Prostate gland (tissue), 2 donors: ENCODE measurements around the gene EHMT1. TPM values are rescaled to one million over a fixed set of nuclear protein-coding genes. Genes with fewer than 3 reads are reported as not detected.

Source experiments
- DNase-seq: peaks from one replicate; pipeline ENCODE4 v3.0.0-alpha.2; 2019; ENCODE audit warnings: low spot score
- H3K27ac ChIP-seq, 2 donors: fragments of 200-600 bp; sonication (generic); 2 replicates each; pipeline ENCODE4 v1.5.1; 2017 to 2019
- H3K27me3 ChIP-seq: fragments of 200-600 bp; sonication (generic); replicated peaks from 2 replicates; pipeline ENCODE4 v1.5.1; 2019; ENCODE audit not compliant: insufficient read depth
- H3K36me3 ChIP-seq, 2 donors: fragments of 200-600 bp; sonication (generic); 1 replicate in 1 of 2; 2 replicates in 1 of 2; pipeline versions ENCODE4 v1.5.1 to v1.8.1; 2017 to 2019
- H3K4me1 ChIP-seq: fragments of 200-600 bp; sonication (generic); replicated peaks from 2 replicates; pipeline ENCODE4 v1.5.1; 2019
- H3K4me3 ChIP-seq, 2 donors: fragments of 200-600 bp; sonication (generic); 2 replicates each; pipeline ENCODE4 v1.5.1; 2017 to 2019
- H3K9me3 ChIP-seq: fragments of 200-600 bp; sonication (generic); 2 replicates; pipeline ENCODE4 v1.5.1; 2017
- POLR2A ChIP-seq: fragments of 450-650 bp; IDR thresholded peaks from one replicate; pipeline ENCODE4 v1.6.1; 2016; ENCODE audit warnings: antibody characterized with exemption, mild to moderate bottlenecking
- POLR2AphosphoS5 ChIP-seq: sonication (generic); formaldehyde crosslinking; IDR thresholded peaks from one replicate; pipeline ENCODE4 v1.6.1; 2017; ENCODE audit warnings: antibody characterized with exemption
- WGBS: methylation state at CpG from one replicate; pipeline ENCODE4 v1.1.5; 2018; 5-methylcytosine and 5-hydroxymethylcytosine counted together
- intact Hi-C: fragments of 100-400 bp; cut with DNase I; formaldehyde crosslinking; loops from one replicate; pipeline ENCODE4 v1.14.2; 2022
- total RNA-seq, 2 donors: library from RNA; depleted of rRNA; stranded (reverse); fragments of >200 nt; gene quantifications; one replicate each; pipeline ENCODE4 v1.1.0, GENCODE V29; 2016
- TF ChIP-seq, protein P1 (sequence below), 4 experiments: fragments of 200-600 bp in 2 of 4; fragments of 450-650 bp in 2 of 4; sonication (generic) in 2 of 4; IDR thresholded peaks; 1 replicate in 3 of 4; 2 replicates in 1 of 4; pipeline ENCODE4 v1.5.1; 2016 to 2019; ENCODE audit warnings: antibody characterized with exemption in 4 of 4, mild to moderate bottlenecking in 2 of 4, moderate library complexity in 2 of 4

Gene EHMT1
- total RNA-seq, 2 donors from 2014 or later = 81.3 to 149 TPM

DNA sequence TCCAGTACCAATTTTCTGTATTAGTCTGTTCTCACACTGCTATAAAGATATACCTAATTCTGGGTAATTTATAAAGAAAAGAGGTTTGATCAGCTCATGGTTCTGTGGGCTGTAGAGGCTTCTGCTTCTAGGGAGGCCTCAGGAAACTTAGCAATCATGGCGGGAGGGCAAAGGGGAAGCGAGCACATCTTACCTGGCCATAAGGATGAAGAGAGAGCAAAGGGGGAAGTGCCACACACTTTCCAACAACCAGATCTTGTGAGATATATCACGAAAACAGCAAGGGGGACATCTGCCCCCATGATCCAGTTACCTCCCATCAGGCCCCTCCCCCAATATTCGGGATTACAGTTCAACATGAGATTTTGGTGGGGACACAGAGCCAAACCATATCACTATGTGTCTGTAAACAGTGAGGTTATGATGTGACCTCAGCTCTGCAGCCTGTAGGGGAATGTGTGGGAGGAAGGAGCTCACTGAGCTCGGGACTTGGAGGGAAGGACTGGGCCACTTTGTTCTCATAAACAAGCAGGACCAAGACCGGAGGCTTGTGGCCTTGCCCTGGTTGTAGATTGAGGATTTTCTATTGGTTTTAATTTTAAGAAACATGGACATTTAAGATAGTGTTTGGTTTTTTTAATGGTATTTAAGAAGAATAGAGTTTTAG, 85.2 kb downstream of the EHMT1 start:
- Histone ChIP-seq H3K27me3 (no peaks in the 10 kb centered on the region), H3K9me3 (no peaks in the 10 kb centered on the region), H3K4me1 (no peaks in the 10 kb centered on the region), H3K27ac (peak overlapping the region in 1 of 2 donors; percentile 2), H3K36me3 (no peaks in the 10 kb centered on the region), H3K4me3 (no peak overlapping the region)
- intact Hi-C loops = no loop called here
- 71% methylated on average over 6 of the region's 6 CpGs for WGBS
- no peak for TF ChIP-seq POLR2A
- no peak for DNase-seq

DNA sequence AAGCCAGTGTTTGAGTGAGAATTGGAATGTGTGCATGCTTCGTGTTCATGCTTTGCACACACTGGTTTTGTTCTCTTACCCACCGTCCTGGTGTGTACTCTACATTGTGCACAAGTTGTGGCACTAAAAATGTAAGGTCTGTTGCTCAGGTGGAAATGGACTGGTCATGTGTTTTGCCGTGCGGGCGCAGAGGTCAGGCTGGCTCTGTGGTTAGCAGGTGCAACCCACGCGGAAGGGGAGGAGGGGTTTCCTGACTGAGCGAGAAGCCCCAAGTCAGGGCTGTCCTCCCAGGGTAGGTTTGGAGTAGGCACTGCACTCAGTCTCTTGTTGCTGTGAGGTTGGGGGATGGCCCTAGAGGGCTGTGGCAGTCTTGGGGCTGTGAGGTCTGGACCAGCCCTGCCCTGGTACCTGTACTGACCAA, 86.6 kb downstream of the EHMT1 start:
- WGBS = 78% methylated on average over 8 of the region's 8 CpGs
- Histone ChIP-seq H3K27ac (no peak overlapping the region), H3K4me3 (no peak overlapping the region), H3K9me3 (no peaks in the 10 kb centered on the region), H3K27me3 (no peaks in the 10 kb centered on the region), H3K36me3 (no peaks in the 10 kb centered on the region), H3K4me1 (no peaks in the 10 kb centered on the region)
- TF ChIP-seq POLR2AphosphoS5 = no peak
- TF ChIP-seq POLR2A = no peak
- TF ChIP-seq, protein P1, sequence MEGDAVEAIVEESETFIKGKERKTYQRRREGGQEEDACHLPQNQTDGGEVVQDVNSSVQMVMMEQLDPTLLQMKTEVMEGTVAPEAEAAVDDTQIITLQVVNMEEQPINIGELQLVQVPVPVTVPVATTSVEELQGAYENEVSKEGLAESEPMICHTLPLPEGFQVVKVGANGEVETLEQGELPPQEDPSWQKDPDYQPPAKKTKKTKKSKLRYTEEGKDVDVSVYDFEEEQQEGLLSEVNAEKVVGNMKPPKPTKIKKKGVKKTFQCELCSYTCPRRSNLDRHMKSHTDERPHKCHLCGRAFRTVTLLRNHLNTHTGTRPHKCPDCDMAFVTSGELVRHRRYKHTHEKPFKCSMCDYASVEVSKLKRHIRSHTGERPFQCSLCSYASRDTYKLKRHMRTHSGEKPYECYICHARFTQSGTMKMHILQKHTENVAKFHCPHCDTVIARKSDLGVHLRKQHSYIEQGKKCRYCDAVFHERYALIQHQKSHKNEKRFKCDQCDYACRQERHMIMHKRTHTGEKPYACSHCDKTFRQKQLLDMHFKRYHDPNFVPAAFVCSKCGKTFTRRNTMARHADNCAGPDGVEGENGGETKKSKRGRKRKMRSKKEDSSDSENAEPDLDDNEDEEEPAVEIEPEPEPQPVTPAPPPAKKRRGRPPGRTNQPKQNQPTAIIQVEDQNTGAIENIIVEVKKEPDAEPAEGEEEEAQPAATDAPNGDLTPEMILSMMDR (IDR thresholded peaks at IDR 0.05) = no peak
- no peak for DNase-seq
- intact Hi-C loops = no loop called here

DNA sequence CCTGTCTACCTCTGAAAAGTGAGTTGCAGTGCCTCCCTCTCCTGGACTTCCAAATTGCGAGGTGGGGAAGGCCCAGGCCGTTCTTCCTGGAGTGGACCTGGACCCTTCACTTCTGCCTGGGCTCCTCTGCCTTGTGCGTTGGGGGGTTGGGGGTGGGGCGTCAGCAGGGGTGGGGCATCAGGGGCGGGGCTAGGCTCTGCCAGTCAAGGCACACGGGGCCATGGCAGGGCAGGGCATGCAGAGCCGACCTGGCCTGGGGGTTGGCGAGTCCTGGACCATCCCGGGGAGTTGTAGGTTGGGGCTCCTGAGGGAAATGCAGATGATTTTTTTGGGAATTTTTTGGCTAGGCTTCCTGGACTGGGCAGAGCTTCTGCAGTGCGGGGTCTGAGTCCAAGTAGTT, 87.1 kb downstream of the EHMT1 start:
- Histone ChIP-seq H3K36me3 (no peaks in the 10 kb centered on the region), H3K27me3 (no peaks in the 10 kb centered on the region), H3K9me3 (no peaks in the 10 kb centered on the region), H3K4me3 (no peak overlapping the region), H3K27ac (no peak overlapping the region), H3K4me1 (no peaks in the 10 kb centered on the region)
- DNase-seq = no peak
- intact Hi-C loops = no loop called here
- TF ChIP-seq POLR2A = no peak
- TF ChIP-seq POLR2AphosphoS5 = no peak
- TF ChIP-seq, protein P1 (IDR thresholded peaks at IDR 0.05) = no peak
- 71% methylated on average over 7 of the region's 10 CpGs for WGBS

DNA sequence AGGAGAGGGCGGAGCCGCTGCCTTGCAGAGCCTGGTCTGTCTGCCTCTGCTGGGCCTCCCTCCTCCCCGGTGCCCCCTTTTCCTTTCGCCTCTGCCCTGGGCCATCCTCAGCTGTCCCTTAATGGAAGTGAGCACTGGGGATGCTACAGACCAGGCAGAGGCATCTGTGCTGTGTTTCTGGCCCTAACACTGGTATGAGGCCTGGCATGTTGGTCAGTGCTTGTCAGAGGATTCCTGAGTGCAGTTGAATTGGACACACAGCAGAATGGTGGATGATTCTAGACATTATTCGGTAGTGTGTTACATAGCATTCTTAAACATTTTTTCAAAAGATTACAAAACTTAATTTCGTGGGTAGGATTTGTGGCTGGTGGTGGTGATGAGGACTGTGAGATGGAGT, 88.6 kb downstream of the EHMT1 start:
- 80% methylated on average over 6 of the region's 6 CpGs for WGBS
- H3K36me3 ChIP-seq = no peaks in the 10 kb centered on the region
- H3K4me3 ChIP-seq = no peak overlapping the region
- no peaks in the 10 kb centered on the region for H3K27me3 ChIP-seq
- H3K27ac ChIP-seq = no peak overlapping the region
- DNase-seq = no peak
- no peak for TF ChIP-seq POLR2AphosphoS5
- no peak for TF ChIP-seq POLR2A
- TF ChIP-seq, protein P1 (IDR thresholded peaks at IDR 0.05) = no peak
- no peaks in the 10 kb centered on the region for H3K9me3 ChIP-seq
- no peaks in the 10 kb centered on the region for H3K4me1 ChIP-seq
- intact Hi-C loops = no loop called here

DNA sequence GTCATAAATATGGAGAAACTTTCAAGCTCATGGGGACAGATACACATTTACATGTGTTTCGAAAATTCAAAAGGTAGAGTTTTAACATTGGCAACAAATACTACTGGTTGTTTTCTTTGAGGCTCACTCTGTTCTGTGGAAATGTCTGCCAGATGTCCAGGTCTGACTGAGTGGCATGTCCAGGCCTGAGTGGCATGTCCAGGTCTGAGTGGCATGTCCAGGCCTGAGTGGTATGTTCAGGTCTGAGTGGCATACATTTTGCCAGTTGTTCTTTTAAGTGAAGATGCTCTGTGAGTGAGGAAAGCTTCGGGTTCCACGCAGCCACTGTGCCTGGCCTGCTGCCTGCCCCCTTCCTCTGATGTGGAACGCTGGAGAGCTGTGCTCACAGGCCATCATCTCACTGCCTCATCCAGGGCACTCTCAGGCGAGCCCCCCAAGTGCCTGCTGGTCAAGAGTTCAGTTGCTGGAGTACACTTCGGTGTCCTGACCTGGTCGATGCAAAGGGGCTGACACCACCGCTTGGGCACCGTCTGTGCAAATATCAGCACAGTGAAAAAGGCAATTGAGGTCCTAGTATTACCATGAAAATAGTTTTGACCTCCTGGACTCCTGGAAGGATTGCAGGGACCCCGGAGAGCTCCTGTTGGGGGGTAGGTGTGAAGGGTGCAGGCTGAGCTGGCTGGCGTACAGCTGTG, 89.9 kb downstream of the EHMT1 start:
- H3K27me3 ChIP-seq = no peaks in the 10 kb centered on the region
- no peaks in the 10 kb centered on the region for H3K9me3 ChIP-seq
- H3K4me3 ChIP-seq = no peak overlapping the region
- H3K27ac ChIP-seq = no peak overlapping the region
- no peaks in the 10 kb centered on the region for H3K4me1 ChIP-seq
- no peaks in the 10 kb centered on the region for H3K36me3 ChIP-seq
- intact Hi-C loops = no loop called here
- peak; percentile 39 for DNase-seq
- WGBS = 55% methylated on average over 11 of the region's 11 CpGs
- TF ChIP-seq, protein P1 (IDR thresholded peaks at IDR 0.05) = no peak
- no peak for TF ChIP-seq POLR2A
- TF ChIP-seq POLR2AphosphoS5 = peak; percentile 16
